HepG2 (cell line): Measurements from ENCODE around the gene FBXW8. TPM values are rescaled to one million over a fixed set of nuclear protein-coding genes. Genes with fewer than 3 reads are reported as not detected.

ENCODE experiments used
- ARID5B ChIP-seq: IDR thresholded peaks from 2 replicates; pipeline ENCODE4 v1.4.0; 2020; ENCODE audit warnings: mild to moderate bottlenecking, missing genetic modification reagents
- KAT8 ChIP-seq: IDR thresholded peaks from 2 replicates; pipeline ENCODE4 v1.6.1; 2016; ENCODE audit warnings: missing genetic modification reagents, missing compliant biosample characterization
- LCORL ChIP-seq, 2 experiments: fragments of 450-650 bp in 1 of 2; sonication (generic) in 1 of 2; formaldehyde crosslinking in 1 of 2; IDR thresholded peaks; 2 replicates each; pipeline versions ENCODE4 v1.5.0 to v1.6.1; 2017 to 2020; ENCODE audit warnings: antibody characterized with exemption in 1 of 2, missing genetic modification reagents in 1 of 2
- MXD4 ChIP-seq: IDR thresholded peaks from 2 replicates; pipeline ENCODE4 v1.6.1; 2016; ENCODE audit warnings: mild to moderate bottlenecking, missing biosample characterization, missing genetic modification reagents
- POLR2A ChIP-seq, 2 experiments: IDR thresholded peaks; 2 replicates each; pipeline ENCODE4 v1.6.1; 2011; ENCODE audit warnings: low read depth in 2 of 2, low read length in 2 of 2, mild to moderate bottlenecking in 1 of 2, moderate library complexity in 1 of 2; ENCODE audit not compliant: insufficient read depth in 1 of 2
- SKIL ChIP-seq: sonication (generic); formaldehyde crosslinking; IDR thresholded peaks from 2 replicates; pipeline ENCODE4 v1.8.0; 2022; ENCODE audit warnings: missing genetic modification reagents, mild to moderate bottlenecking, moderate library complexity, borderline replicate concordance
- TFAP4 ChIP-seq: sonication (generic); IDR thresholded peaks from 2 replicates; pipeline ENCODE4 v1.6.1; 2016; ENCODE audit warnings: low read depth, borderline replicate concordance
- THYN1 ChIP-seq: sonication (generic); formaldehyde crosslinking; IDR thresholded peaks from 2 replicates; pipeline ENCODE4 v1.8.1; 2023; ENCODE audit warnings: low read depth, mild to moderate bottlenecking, moderate library complexity, missing genetic modification reagents, borderline replicate concordance
- ZBTB4 ChIP-seq: sonication (generic); formaldehyde crosslinking; IDR thresholded peaks from 2 replicates; pipeline ENCODE4 v1.4.0; 2020; ENCODE audit warnings: missing genetic modification reagents, mild to moderate bottlenecking, borderline replicate concordance
- ZFP36L2 ChIP-seq: sonication (generic); formaldehyde crosslinking; IDR thresholded peaks from 2 replicates; pipeline ENCODE4 v1.4.0; 2020; ENCODE audit warnings: missing genetic modification reagents
- ZNF260 ChIP-seq: sonication (generic); formaldehyde crosslinking; IDR thresholded peaks from 2 replicates; pipeline ENCODE4 v1.4.0; 2020; ENCODE audit warnings: missing genetic modification reagents, low read depth, mild to moderate bottlenecking, borderline replicate concordance
- ZNF501 ChIP-seq: sonication (generic); formaldehyde crosslinking; IDR thresholded peaks from 2 replicates; pipeline ENCODE4 v1.5.1; 2020; ENCODE audit warnings: mild to moderate bottlenecking, moderate library complexity, missing genetic modification reagents
- polyA plus RNA-seq, 8 experiments: library from polyadenylated mRNA; depleted of rRNA in 3 of 8; stranded (reverse) in 7 of 8; unstranded in 1 of 8; fragments of >200 nt; fragmentation: Illumina TruSeq in 4 of 8; extraction: Trizol in 4 of 8; gene quantifications; 2 replicates each; pipeline versions ENCODE4 v1.2.1 to v1.2.3, GENCODE V29; 2011 to 2016; ENCODE audit warnings: low read depth in 4 of 8, missing spikeins in 1 of 8, mixed read lengths in 1 of 8; ENCODE audit not compliant: insufficient read depth in 1 of 8
- total RNA-seq, 5 experiments: library from RNA; depleted of rRNA; stranded (reverse); fragments of >200 nt; fragmentation: Illumina TruSeq; extraction: Trizol; gene quantifications; 2 replicates each; pipeline ENCODE4 v1.2.3, GENCODE V29; 2016; ENCODE audit warnings: low read depth in 1 of 5
- TF ChIP-seq, protein P1 (sequence below): IDR thresholded peaks from 2 replicates; pipeline ENCODE4 v1.6.1; 2012; ENCODE audit warnings: low read length, improper control_type of control experiment

The FBXW8 gene
- total and polyA plus RNA-seq, 2 of the 13 experiments (the other 11 are each of a cell fraction or from before 2014, with no cell fraction given), result 5.1 to 5.9 TPM

GRCh38 chr12:117045160-117046010 is 134.6 kb downstream of the FBXW8 start (continued):
- TF ChIP-seq TFAP4 (peak; percentile 42; the same call in 1 of the 2 replicates), POLR2A (IDR thresholded peaks at IDR 0.05; ENCODE audit: insufficient read depth in 1 of 2, low read depth in 2 of 2, low read length in 2 of 2) (peak; percentile 56 to 89), ZBTB4 (CRISPR knock-in tag) (0 out of 2 replicates have a peak, but pooled peaks have one; percentile 18), SKIL (CRISPR knock-in tag) (peak; percentile 88), MXD4 (peak; percentile 54; the same call in 1 of the 2 replicates), ZNF260 (CRISPR knock-in tag) (0 out of 2 replicates have a peak, but pooled peaks have one; percentile 60), KAT8 (CRISPR knock-in tag) (peak; percentile 44; the same call in 1 of the 2 replicates), ZFP36L2 (CRISPR knock-in tag) (no peak), THYN1 (no peak), LCORL (IDR thresholded peaks at IDR 0.05) (no peak), LCORL (CRISPR knock-in tag; IDR thresholded peaks at IDR 0.05) (peak; percentile 55; the same call in 1 of the 2 replicates), ZNF501 (peak; percentile 51; the same call in 1 of the 2 replicates), ARID5B (CRISPR knock-in tag) (peak; percentile 67)
- TF ChIP-seq, protein P1, sequence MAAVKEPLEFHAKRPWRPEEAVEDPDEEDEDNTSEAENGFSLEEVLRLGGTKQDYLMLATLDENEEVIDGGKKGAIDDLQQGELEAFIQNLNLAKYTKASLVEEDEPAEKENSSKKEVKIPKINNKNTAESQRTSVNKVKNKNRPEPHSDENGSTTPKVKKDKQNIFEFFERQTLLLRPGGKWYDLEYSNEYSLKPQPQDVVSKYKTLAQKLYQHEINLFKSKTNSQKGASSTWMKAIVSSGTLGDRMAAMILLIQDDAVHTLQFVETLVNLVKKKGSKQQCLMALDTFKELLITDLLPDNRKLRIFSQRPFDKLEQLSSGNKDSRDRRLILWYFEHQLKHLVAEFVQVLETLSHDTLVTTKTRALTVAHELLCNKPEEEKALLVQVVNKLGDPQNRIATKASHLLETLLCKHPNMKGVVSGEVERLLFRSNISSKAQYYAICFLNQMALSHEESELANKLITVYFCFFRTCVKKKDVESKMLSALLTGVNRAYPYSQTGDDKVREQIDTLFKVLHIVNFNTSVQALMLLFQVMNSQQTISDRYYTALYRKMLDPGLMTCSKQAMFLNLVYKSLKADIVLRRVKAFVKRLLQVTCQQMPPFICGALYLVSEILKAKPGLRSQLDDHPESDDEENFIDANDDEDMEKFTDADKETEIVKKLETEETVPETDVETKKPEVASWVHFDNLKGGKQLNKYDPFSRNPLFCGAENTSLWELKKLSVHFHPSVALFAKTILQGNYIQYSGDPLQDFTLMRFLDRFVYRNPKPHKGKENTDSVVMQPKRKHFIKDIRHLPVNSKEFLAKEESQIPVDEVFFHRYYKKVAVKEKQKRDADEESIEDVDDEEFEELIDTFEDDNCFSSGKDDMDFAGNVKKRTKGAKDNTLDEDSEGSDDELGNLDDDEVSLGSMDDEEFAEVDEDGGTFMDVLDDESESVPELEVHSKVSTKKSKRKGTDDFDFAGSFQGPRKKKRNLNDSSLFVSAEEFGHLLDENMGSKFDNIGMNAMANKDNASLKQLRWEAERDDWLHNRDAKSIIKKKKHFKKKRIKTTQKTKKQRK, result no peak
